Measurements from ENCODE around the gene PERM1. TPM values are rescaled to one million over a fixed set of nuclear protein-coding genes. Genes with fewer than 3 reads are reported as not detected.

PERM1 gene
- total and polyA plus RNA-seq, 9 of the 15 experiments (the other 6 are each of a cell fraction or from before 2014, with no cell fraction given) = not detected

GRCh38 chr1:935751-936231, 46.1 kb downstream of the PERM1 start:
- H3K79me2 ChIP-seq (ENCODE audit: control insufficient read depth, insufficient read depth, low read length) = no peaks in the 10 kb centered on the region
- no peaks in the 10 kb centered on the region for H3K9me3 ChIP-seq (replicated peaks; ENCODE audit: control insufficient read depth, insufficient read depth, low read depth, low read length)
- TF ChIP-seq NRF1 (conservative IDR thresholded peaks at IDR 0.05 in 1 of 2, IDR thresholded peaks at IDR 0.05 in 1 of 2) (peak in 1 of 2 experiments; percentile 27; a peak in 1 of 4 replicates), GTF2F1 (IDR thresholded peaks at IDR 0.05; ENCODE audit: low read depth, low read length) (no peak), ZSCAN32 (CRISPR knock-in tag; IDR thresholded peaks at IDR 0.05) (no peak), ZNF133 (CRISPR knock-in tag; IDR thresholded peaks at IDR 0.05) (no peak), TRIM24 (IDR thresholded peaks at IDR 0.05) (no peak), CCNT2 (IDR thresholded peaks at IDR 0.05; ENCODE audit: borderline replicate concordance, extremely low read depth, insufficient read length, low read depth, low read length) (no peak), WHSC1 (IDR thresholded peaks at IDR 0.05; ENCODE audit: low read length) (no peak), FIP1L1 (IDR thresholded peaks at IDR 0.05; ENCODE audit: low read depth, low read length, poor library complexity, severe bottlenecking) (peak; percentile 12), CREM (IDR thresholded peaks at IDR 0.05; ENCODE audit: low read depth) (0 out of 2 replicates have a peak, but pooled peaks have one; percentile 5), NFIC (IDR thresholded peaks at IDR 0.05) (peak; percentile 96)
- no TSS peak for BruUV-seq (replicated peaks)
- intact Hi-C loops (cut with micrococcal nuclease) = no loop called here
- POLR2A ChIA-PET = interaction anchor here (0.6 to 1.0 kb wide), 2 partner anchors 10 to 19 kb away, joined by 4 read pairs; no protein-coding TSS in a partner anchor
- H3K4me3 ChIP-seq = no peak overlapping the region
- DNase-seq (ENCODE audit: extremely low read depth in 1 of 4, low spot score in 3 of 4) (peak; percentile 65 to 74 (median 68)), ATAC-seq (no peak), FAIRE-seq (peak; percentile 71)
- H3K9me1 ChIP-seq (ENCODE audit: control insufficient read depth, insufficient read depth, low read length) = no peaks in the 10 kb centered on the region
- H3K27me3 ChIP-seq (ENCODE audit: control insufficient read depth in 2 of 2, insufficient read depth in 2 of 2, low read length in 2 of 2) = peaks cover 11 to 41% of the 10 kb centered on the region in 2 experiments; a peak in 4 of 5 replicates
- no peak overlapping the region for H2AFZ ChIP-seq (ENCODE audit: low read depth, low read length)
- H3K9ac ChIP-seq (ENCODE audit: insufficient read depth in 1 of 2, low read depth in 2 of 2, low read length in 2 of 2) = no peak overlapping the region
- H3K4me2 ChIP-seq (ENCODE audit: insufficient read depth, low read length) = no peak overlapping the region
- in situ Hi-C loops (cut with MboI) = no loop called here
- CTCF ChIA-PET (ENCODE audit: low intra/inter-chr PET ratio) = no interaction called here
- WGBS (ENCODE audit: insufficient coverage, low coverage, missing lambda C conversion rate) = 2% methylated on average over 29 of the region's 30 CpGs
- H3K27ac ChIP-seq (ENCODE audit: extremely low read depth, low read depth, low read length) = no peak overlapping the region
- peaks cover 14% of the 10 kb centered on the region for H4K20me1 ChIP-seq (replicated peaks; ENCODE audit: control insufficient read depth, insufficient read depth, low read length)
- no peaks in the 10 kb centered on the region for H3K36me3 ChIP-seq (ENCODE audit: control insufficient read depth, insufficient read depth, low read length)
- peaks cover 14 to 77% of the 10 kb centered on the region in 2 experiments for H3K4me1 ChIP-seq (replicated peaks in 1 of 2; ENCODE audit: control insufficient read depth in 2 of 2, insufficient read depth in 2 of 2, low read length in 2 of 2)

Measured in K562 (cell line).